Transverse colon (tissue), 4 donors: ENCODE measurements around the gene OBSCN. TPM values are rescaled to one million over a fixed set of nuclear protein-coding genes. Genes with fewer than 3 reads are reported as not detected.

Source experiments
- DNase-seq: peaks from one replicate; pipeline ENCODE4 v3.0.0-alpha.2; 2019
- H3K27ac ChIP-seq, 4 donors: fragments of 200-600 bp; sonication (generic); 2 replicates each; pipeline ENCODE4 v1.5.1; 2016 to 2018; ENCODE audit warnings: inconsistent platforms in 4 of 4
- H3K27me3 ChIP-seq: fragments of 200-600 bp; sonication (generic); 2 replicates; pipeline ENCODE4 v1.5.1; 2017; ENCODE audit warnings: inconsistent platforms
- H3K36me3 ChIP-seq, 4 donors: fragments of 200-600 bp; sonication (generic); 2 replicates each; pipeline ENCODE4 v1.5.1; 2017 to 2019; ENCODE audit warnings: inconsistent platforms in 4 of 4
- H3K4me1 ChIP-seq, 4 donors: fragments of 200-600 bp; sonication (generic); 2 replicates each; pipeline ENCODE4 v1.5.1; 2017 to 2020; ENCODE audit warnings: inconsistent platforms in 4 of 4
- H3K4me3 ChIP-seq, 4 donors: fragments of 200-600 bp; sonication (generic); 1 replicate in 1 of 4; 2 replicates in 3 of 4; pipeline versions ENCODE4 v1.5.1 to v1.6.1; 2017 to 2019; ENCODE audit warnings: inconsistent platforms in 4 of 4
- H3K9me3 ChIP-seq, 2 donors: fragments of 200-600 bp; sonication (generic); 2 replicates each; pipeline ENCODE4 v1.5.1; 2017 to 2019; ENCODE audit warnings: inconsistent platforms in 2 of 2
- EP300 ChIP-seq: sonication (generic); formaldehyde crosslinking; IDR thresholded peaks from one replicate; pipeline ENCODE4 v1.6.1; 2017; ENCODE audit warnings: antibody characterized with exemption, low read depth
- POLR2A ChIP-seq: fragments of 450-650 bp; IDR thresholded peaks from one replicate; pipeline ENCODE4 v1.6.1; 2016; ENCODE audit warnings: antibody characterized with exemption, mild to moderate bottlenecking, moderate library complexity
- POLR2AphosphoS5 ChIP-seq, 3 donors: sonication (generic); formaldehyde crosslinking; IDR thresholded peaks; one replicate each; pipeline ENCODE4 v1.6.1; 2016; ENCODE audit warnings: antibody characterized with exemption in 3 of 3
- WGBS, 2 donors: methylation state at CpG; one replicate each; pipeline ENCODE4 v1.1.5; 2018; ENCODE audit warnings: low coverage in 1 of 2; 5-methylcytosine and 5-hydroxymethylcytosine counted together
- in situ Hi-C, 4 donors: fragments of 200-750 bp; cut with MboI; loops; one replicate each; pipeline versions ENCODE4 v1.15.0 to v1.15.1; 2017; ENCODE audit warnings: low sequenced_read_pairs in 3 of 4, low pct_ligation_motif_present in 1 of 4, low pct_unique_long_range_greater_than_20kb in 1 of 4
- intact Hi-C: fragments of 100-400 bp; cut with DNase I; formaldehyde crosslinking; loops from one replicate; pipeline ENCODE4 v1.15.1; 2023; ENCODE audit warnings: low total_unique reads
- total RNA-seq, 4 donors: library from RNA; depleted of rRNA; stranded (reverse); fragments of >200 nt; gene quantifications; one replicate each; pipeline ENCODE4 v1.1.0, GENCODE V29; 2016
- TF ChIP-seq, protein P1 (sequence below), 5 experiments: fragments of 200-600 bp in 3 of 5; fragments of 450-650 bp in 2 of 5; sonication (generic) in 3 of 5; IDR thresholded peaks; 1 replicate in 2 of 5; 2 replicates in 3 of 5; pipeline ENCODE4 v1.5.1; 2016 to 2017; ENCODE audit warnings: antibody characterized with exemption in 5 of 5, inconsistent platforms in 3 of 5, mild to moderate bottlenecking in 2 of 5, moderate library complexity in 1 of 5

Gene OBSCN
- total RNA-seq, 4 donors from 2014 or later = 11.9 to 21.7 (median 15.8) TPM

DNA sequence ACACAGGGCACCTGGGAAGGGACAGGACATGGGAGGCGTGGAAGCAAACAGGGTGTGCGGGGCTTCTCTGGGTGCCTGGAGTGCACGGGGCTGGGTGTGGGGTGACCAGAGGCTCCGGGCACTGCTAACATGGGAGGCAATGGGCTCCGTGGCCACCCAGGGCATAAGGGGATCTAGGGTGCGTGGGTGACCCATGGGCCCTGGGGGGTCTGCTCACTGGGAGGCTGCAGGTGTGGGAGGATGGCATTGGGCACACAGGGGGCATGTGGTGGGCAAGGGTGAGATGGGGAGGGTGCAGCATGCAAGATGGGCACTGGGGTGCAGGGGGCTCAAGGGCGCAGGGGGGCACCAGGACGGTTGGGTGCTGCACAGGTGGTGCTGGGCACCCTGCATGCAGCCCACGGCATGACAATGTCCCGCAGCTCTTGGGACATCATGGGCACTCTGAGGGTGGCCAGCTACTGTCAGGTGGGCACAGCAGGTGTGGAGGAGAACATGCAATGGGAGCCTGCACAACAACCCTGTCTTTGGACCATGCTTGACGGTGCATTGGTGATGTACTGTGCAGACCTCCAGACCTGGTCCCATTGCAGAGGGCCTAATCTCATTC is 183.7 kb downstream of the OBSCN start:
- WGBS, 2 donors = 88% methylated on average over 10 of the region's 11 CpGs; no CpG with 5 or more reads in 1 of the 2 donors
- no peaks in the 10 kb centered on the region for H3K9me3 ChIP-seq
- no peak for DNase-seq
- no peaks in the 10 kb centered on the region for H3K4me1 ChIP-seq
- peaks cover 0 to 9% (median 4%) of the 10 kb centered on the region in 4 donors for H3K36me3 ChIP-seq
- no peak overlapping the region for H3K27ac ChIP-seq
- in situ Hi-C loops = no loop called here
- no peak overlapping the region for H3K4me3 ChIP-seq
- intact Hi-C loops = no loop called here
- H3K27me3 ChIP-seq = no peaks in the 10 kb centered on the region
- TF ChIP-seq POLR2AphosphoS5 (IDR thresholded peaks at IDR 0.05) = no peak
- TF ChIP-seq EP300 = no peak
- no peak for TF ChIP-seq POLR2A
- TF ChIP-seq, protein P1, sequence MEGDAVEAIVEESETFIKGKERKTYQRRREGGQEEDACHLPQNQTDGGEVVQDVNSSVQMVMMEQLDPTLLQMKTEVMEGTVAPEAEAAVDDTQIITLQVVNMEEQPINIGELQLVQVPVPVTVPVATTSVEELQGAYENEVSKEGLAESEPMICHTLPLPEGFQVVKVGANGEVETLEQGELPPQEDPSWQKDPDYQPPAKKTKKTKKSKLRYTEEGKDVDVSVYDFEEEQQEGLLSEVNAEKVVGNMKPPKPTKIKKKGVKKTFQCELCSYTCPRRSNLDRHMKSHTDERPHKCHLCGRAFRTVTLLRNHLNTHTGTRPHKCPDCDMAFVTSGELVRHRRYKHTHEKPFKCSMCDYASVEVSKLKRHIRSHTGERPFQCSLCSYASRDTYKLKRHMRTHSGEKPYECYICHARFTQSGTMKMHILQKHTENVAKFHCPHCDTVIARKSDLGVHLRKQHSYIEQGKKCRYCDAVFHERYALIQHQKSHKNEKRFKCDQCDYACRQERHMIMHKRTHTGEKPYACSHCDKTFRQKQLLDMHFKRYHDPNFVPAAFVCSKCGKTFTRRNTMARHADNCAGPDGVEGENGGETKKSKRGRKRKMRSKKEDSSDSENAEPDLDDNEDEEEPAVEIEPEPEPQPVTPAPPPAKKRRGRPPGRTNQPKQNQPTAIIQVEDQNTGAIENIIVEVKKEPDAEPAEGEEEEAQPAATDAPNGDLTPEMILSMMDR (IDR thresholded peaks at IDR 0.05) = no peak

DNA sequence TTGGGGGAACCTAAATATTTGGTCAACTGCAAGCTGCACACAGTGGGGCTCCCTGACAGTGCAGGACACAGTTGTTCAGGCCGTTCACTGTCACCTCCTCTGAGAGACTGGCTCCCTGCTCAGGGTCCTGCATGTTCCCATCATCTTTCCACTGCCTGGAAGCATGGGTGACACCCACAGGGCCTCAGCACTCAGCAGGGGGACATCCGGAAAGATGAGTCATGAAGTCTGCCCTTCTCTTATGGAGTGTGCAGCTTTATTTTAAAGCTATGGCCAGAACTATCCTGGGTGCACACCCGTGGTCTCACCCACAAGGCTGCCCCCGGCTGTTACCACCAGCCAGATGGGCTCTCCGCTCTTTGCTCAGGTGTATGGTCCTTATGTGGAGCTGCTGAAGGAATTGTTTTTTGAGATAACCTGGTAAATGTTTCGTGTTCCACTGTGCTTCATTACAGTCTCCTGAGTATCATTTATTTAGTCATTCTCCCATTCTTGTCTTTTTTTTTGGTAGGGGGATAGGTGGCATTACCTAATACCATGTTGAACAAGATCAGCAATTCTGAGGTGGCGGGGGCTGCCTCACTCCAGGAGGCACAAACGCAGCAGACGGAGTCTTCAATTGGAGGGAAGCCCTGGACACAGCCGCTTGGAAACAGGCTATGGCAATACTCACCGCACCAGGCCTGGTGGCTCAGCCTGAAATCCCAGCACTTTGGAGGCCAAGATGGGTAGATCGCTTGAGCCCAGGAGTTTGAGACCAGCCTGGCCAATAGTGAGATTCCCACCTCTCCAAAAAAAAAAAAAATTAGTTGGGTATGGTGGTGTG is 184.5 kb downstream of the OBSCN start:
- Histone ChIP-seq H3K36me3 (peaks cover 0 to 9% (median 5%) of the 10 kb centered on the region in 4 donors), H3K27ac (no peak overlapping the region), H3K27me3 (no peaks in the 10 kb centered on the region), H3K4me1 (no peaks in the 10 kb centered on the region), H3K4me3 (no peak overlapping the region), H3K9me3 (no peaks in the 10 kb centered on the region)
- no peak for DNase-seq
- TF ChIP-seq POLR2AphosphoS5 (IDR thresholded peaks at IDR 0.05) (no peak), EP300 (no peak), POLR2A (no peak)
- TF ChIP-seq, protein P1 (IDR thresholded peaks at IDR 0.05) = no peak
- intact Hi-C loops = no loop called here
- in situ Hi-C loops = no loop called here
- WGBS, 2 donors = 93 to 94% methylated on average over 3 to 12 of the region's 12 CpGs

DNA sequence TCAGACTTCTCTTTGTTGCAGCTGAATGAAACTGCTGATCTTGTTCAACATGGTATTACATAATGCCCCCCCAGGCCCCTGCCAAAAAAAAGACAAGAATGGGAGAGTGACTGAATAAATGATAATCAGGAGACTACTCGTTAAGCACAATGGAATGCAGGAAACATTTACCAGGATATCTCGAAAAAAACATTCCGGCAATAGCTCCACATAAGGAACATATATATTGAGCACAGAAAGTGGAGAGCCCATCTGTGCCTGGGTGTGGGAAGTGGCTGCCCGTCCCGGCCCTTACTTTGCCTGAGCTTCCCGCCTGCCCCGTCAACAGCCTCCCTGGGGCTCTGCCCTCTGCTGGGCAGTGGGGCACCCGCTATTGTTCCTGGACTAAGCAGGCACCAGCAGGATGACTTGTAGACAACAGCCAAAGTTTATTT is 185.4 kb downstream of the OBSCN start:
- in situ Hi-C loops (no loop called here), intact Hi-C loops (no loop called here)
- Histone ChIP-seq H3K36me3 (peaks cover 0 to 10% (median 6%) of the 10 kb centered on the region in 4 donors), H3K27ac (no peak overlapping the region), H3K27me3 (no peaks in the 10 kb centered on the region), H3K9me3 (no peaks in the 10 kb centered on the region), H3K4me3 (no peak overlapping the region), H3K4me1 (no peaks in the 10 kb centered on the region)
- DNase-seq = peak; percentile 51
- WGBS, 2 donors = 31 to 41% methylated on average over 8 of the region's 8 CpGs
- no peak for TF ChIP-seq POLR2AphosphoS5 (IDR thresholded peaks at IDR 0.05)
- no peak for TF ChIP-seq EP300
- TF ChIP-seq POLR2A = no peak
- TF ChIP-seq, protein P1 (IDR thresholded peaks at IDR 0.05) = peak; percentile 31 to 50 (median 40)

DNA sequence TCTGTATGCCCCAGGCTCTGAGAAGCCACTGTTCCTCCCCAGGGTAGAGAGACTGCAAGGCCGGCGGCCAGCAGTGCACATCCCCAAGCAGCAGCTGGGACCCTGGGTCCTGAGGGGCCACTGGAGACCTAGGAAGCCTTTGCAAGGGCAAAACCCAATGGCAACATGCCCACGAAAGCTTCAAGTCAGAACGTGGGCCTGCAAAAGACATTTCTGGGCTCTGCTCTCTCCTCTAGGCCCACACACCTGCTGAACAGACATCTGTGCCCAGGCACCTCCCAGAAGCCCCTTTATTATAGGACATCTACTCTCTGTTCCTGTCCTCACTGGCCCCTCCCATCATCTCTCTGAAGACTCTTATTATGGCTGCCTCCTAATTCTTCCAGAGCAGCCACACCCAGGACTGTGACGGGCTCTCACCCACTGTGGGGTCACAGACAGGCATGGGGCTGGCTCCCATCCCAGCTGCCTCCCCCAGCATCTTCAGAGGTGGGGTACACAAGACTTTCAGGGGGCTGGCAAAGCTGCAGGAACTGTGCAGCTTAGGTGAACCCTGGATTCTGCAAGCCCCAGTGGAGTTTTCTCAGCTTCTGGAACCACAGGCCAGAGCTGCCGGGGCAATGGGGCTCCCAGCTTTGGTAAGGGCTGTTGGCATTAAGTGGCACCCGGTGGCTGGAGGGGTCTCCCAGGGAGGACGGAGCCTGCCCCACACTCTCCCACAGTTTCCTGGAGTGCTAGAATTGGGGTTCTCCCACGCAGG is 186.1 kb downstream of the OBSCN start:
- DNase-seq = no peak
- no peaks in the 10 kb centered on the region for H3K27me3 ChIP-seq
- peaks cover 0 to 17% (median 6%) of the 10 kb centered on the region in 4 donors for H3K36me3 ChIP-seq
- no peak overlapping the region for H3K27ac ChIP-seq
- no peaks in the 10 kb centered on the region for H3K4me1 ChIP-seq
- intact Hi-C loops (no loop called here), in situ Hi-C loops (no loop called here)
- H3K4me3 ChIP-seq = no peak overlapping the region
- WGBS, 2 donors = 92% methylated on average over 9 of the region's 9 CpGs; no CpG with 5 or more reads in 1 of the 2 donors
- no peak for TF ChIP-seq POLR2AphosphoS5 (IDR thresholded peaks at IDR 0.05)
- no peaks in the 10 kb centered on the region for H3K9me3 ChIP-seq
